GM12891 (cell line): Measurements from ENCODE around the gene SCAMP4.

Experiments used
- POLR2A ChIP-seq: IDR thresholded peaks from 2 replicates; pipeline ENCODE4 v1.6.1; 2011; ENCODE audit warnings: low read depth, low read length, control low read depth
- POLR2AphosphoS5 ChIP-seq: IDR thresholded peaks from 2 replicates; pipeline ENCODE4 v1.6.1; 2011; ENCODE audit warnings: low read depth, low read length, control low read depth
- SPI1 ChIP-seq: IDR thresholded peaks from 2 replicates; pipeline ENCODE4 v1.6.1; 2011; ENCODE audit warnings: low read depth, low read length, control low read depth
- TAF1 ChIP-seq: IDR thresholded peaks from 2 replicates; pipeline ENCODE4 v1.6.1; 2011; ENCODE audit warnings: low read depth, low read length, control low read depth

GRCh38 chr19:1956868-1957492 is 51.8 kb downstream of the SCAMP4 start:
- TF ChIP-seq POLR2A (no peak), TAF1 (no peak), POLR2AphosphoS5 (no peak), SPI1 (no peak)
